ENCODE measurements around the gene OXER1.

The OXER1 gene

GRCh38 chr2:42768706-42769256, 4.8 kb upstream of the OXER1 start:
- DNase-seq: no peak

GRCh38 chr2:42767899-42768705, 4.2 kb upstream of the OXER1 start:
- no peak for DNase-seq

- DNase-seq: no peak
Observed at GRCh38 chr2:42767080-42767898, 3.4 kb upstream of the OXER1 start.

- no peak for DNase-seq
Observed at GRCh38 chr2:42765686-42766085, 1.8 kb upstream of the OXER1 start.

- DNase-seq: no peak
Observed at GRCh38 chr2:42764901-42765300, 966 bp upstream of the OXER1 start.

- no peak for DNase-seq
Observed at GRCh38 chr2:42762823-42763804, 821 bp downstream of the OXER1 start.

- no peak for DNase-seq
Observed at GRCh38 chr2:42762155-42762554, 1.8 kb downstream of the OXER1 start.

- DNase-seq: no peak
Observed at GRCh38 chr2:42761554-42761953, 2.4 kb downstream of the OXER1 start.

- DNase-seq: no peak
Observed at GRCh38 chr2:42758751-42759150, 5.2 kb downstream of the OXER1 start.

GRCh38 chr2:42757981-42758740, 5.8 kb downstream of the OXER1 start:
- DNase-seq: no peak

- DNase-seq: peak in 1 of 2 donors; percentile 22
Observed at GRCh38 chr2:42756966-42757513, 6.9 kb downstream of the OXER1 start.

- DNase-seq: no peak
Observed at GRCh38 chr2:42756150-42756775, 7.7 kb downstream of the OXER1 start.

- peak; percentile 58 to 73 for DNase-seq
Observed at GRCh38 chr2:42755191-42755880, 8.6 kb downstream of the OXER1 start.

- DNase-seq: peak in 1 of 2 donors; percentile 34
Observed at GRCh38 chr2:42754776-42755140, 9.2 kb downstream of the OXER1 start.

- no peak for DNase-seq
Observed at GRCh38 chr2:42754021-42754775, 9.7 kb downstream of the OXER1 start.

- peak; percentile 37 to 60 for DNase-seq
Observed at GRCh38 chr2:42752816-42753813, 10.8 kb downstream of the OXER1 start.

GRCh38 chr2:42752314-42752713, 11.6 kb downstream of the OXER1 start:
- DNase-seq: peak; percentile 88 to 99

GRCh38 chr2:42748840-42749239, 15.1 kb downstream of the OXER1 start:
- DNase-seq: no peak
